ENCODE data around the gene FLOT2.
"Not testable (repeated sequence)": the region's sequence is repeated elsewhere in the genome, so short reads cannot be mapped to it uniquely, and the experiment has no call there.

FLOT2 gene

GRCh38 chr17:28842282-28843012 is 55.1 kb downstream of the FLOT2 start, which contains the start of gene FAM222B:
FAM222B (minus strand) TSS chr17:28842790; CDS start chr17:28766667, 76,123 bp downstream.
- peak; percentile 62 for DNase-seq (ENCODE audit: low read depth)

GRCh38 chr17:28841901-28842281 is 55.6 kb downstream of the FLOT2 start:
- no peak for DNase-seq (ENCODE audit: low read depth)

GRCh38 chr17:28839221-28839620 is 58.3 kb downstream of the FLOT2 start:
- no peak for DNase-seq (ENCODE audit: low read depth)

- not testable (repeated sequence) for DNase-seq (ENCODE audit: low read depth)
Measured at GRCh38 chr17:28836541-28836940, 61.0 kb downstream of the FLOT2 start.

GRCh38 chr17:28834420-28834819 is 63.1 kb downstream of the FLOT2 start:
- DNase-seq (ENCODE audit: low read depth): no peak
